Osteoblast (primary cell): ENCODE measurements around the gene WNT7B. TPM values are rescaled to one million over a fixed set of nuclear protein-coding genes. Genes with fewer than 3 reads are reported as not detected.

Experiments
- DNase-seq: peaks from one replicate; pipeline ENCODE4 v3.0.0; 2011; ENCODE audit warnings: low spot score, mixed read lengths; ENCODE audit not compliant: insufficient read length; ENCODE audit errors: missing footprints
- H2AFZ ChIP-seq: 2 replicates; pipeline ENCODE4 v1.6.0; 2011; ENCODE audit warnings: mild to moderate bottlenecking, low read length
- H3K27ac ChIP-seq: 2 replicates; pipeline ENCODE4 v1.5.1; 2011; ENCODE audit warnings: mild to moderate bottlenecking, low read depth, low read length, moderate library complexity
- H3K27me3 ChIP-seq: 2 replicates; pipeline ENCODE4 v1.6.0; 2012; ENCODE audit warnings: mild to moderate bottlenecking, control low read depth, inconsistent platforms, low read length, moderate library complexity; ENCODE audit not compliant: insufficient read depth
- H3K36me3 ChIP-seq: 2 replicates; pipeline ENCODE4 v1.5.1; 2011; ENCODE audit warnings: mild to moderate bottlenecking, low read length, control low read depth, moderate library complexity; ENCODE audit not compliant: insufficient read depth
- H3K4me1 ChIP-seq: 2 replicates; pipeline ENCODE4 v1.5.1; 2011; ENCODE audit warnings: mild to moderate bottlenecking, low read length, control low read depth, moderate library complexity; ENCODE audit not compliant: insufficient read depth
- H3K4me2 ChIP-seq: 2 replicates; pipeline ENCODE4 v1.6.0; 2011; ENCODE audit warnings: mild to moderate bottlenecking, low read length; ENCODE audit not compliant: insufficient read depth
- H3K4me3 ChIP-seq: fragments of 200-600 bp; sonication (generic); 3 replicates; pipeline ENCODE4 v1.5.1; 2012; ENCODE audit warnings: mild to moderate bottlenecking, low read length, inconsistent platforms; ENCODE audit not compliant: insufficient read depth
- H3K79me2 ChIP-seq: 2 replicates; pipeline ENCODE4 v1.6.0; 2012; ENCODE audit warnings: mild to moderate bottlenecking, low read length, control low read depth, inconsistent platforms; ENCODE audit not compliant: insufficient read depth
- H3K9me3 ChIP-seq: 2 replicates; pipeline ENCODE4 v1.5.1; 2011; ENCODE audit warnings: low read depth, low read length, control low read depth
- H4K20me1 ChIP-seq: 2 replicates; pipeline ENCODE4 v1.6.0; 2012; ENCODE audit warnings: mild to moderate bottlenecking, low read length, control low read depth; ENCODE audit not compliant: insufficient read depth
- total RNA-seq: library from RNA; depleted of rRNA; stranded (reverse); fragments of >200 nt; gene quantifications from 2 replicates; pipeline ENCODE4 v1.2.3, GENCODE V29; 2012
- TF ChIP-seq, protein P1 (sequence below): IDR thresholded peaks from 2 replicates; pipeline ENCODE4 v1.5.1; 2011; ENCODE audit warnings: mild to moderate bottlenecking, low read depth, low read length, moderate library complexity; ENCODE audit errors: extremely low read depth

The WNT7B gene
- total RNA-seq, 1 donor = not detected

DNA sequence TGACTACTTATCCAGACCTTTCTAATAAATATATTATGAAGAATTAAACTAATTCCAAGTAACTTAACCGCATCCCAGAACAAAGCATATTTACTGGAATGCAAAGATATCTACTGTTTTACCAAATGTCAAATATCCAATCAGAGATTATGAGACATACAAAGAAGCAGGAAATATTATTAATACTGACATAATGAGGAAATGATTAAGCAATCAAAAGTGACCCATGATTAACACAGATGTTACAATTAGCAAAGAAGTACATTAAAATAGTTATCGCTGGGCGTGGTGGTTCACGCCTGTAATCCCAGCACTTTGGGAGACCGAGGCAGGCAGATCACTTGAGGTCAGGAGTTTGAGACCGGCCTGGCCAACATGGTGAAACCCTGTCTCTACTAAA, 105.2 kb downstream of the WNT7B start:
- Histone ChIP-seq H3K4me3 (no peak overlapping the region), H2AFZ (no peak overlapping the region), H3K4me2 (no peak overlapping the region), H3K27ac (no peak overlapping the region), H3K4me1 (no peaks in the 10 kb centered on the region), H3K79me2 (no peaks in the 10 kb centered on the region), H3K27me3 (peaks cover 31% of the 10 kb centered on the region), H3K36me3 (no peaks in the 10 kb centered on the region), H3K9me3 (peaks cover 8% of the 10 kb centered on the region), H4K20me1 (peaks cover 6% of the 10 kb centered on the region)
- TF ChIP-seq, protein P1, sequence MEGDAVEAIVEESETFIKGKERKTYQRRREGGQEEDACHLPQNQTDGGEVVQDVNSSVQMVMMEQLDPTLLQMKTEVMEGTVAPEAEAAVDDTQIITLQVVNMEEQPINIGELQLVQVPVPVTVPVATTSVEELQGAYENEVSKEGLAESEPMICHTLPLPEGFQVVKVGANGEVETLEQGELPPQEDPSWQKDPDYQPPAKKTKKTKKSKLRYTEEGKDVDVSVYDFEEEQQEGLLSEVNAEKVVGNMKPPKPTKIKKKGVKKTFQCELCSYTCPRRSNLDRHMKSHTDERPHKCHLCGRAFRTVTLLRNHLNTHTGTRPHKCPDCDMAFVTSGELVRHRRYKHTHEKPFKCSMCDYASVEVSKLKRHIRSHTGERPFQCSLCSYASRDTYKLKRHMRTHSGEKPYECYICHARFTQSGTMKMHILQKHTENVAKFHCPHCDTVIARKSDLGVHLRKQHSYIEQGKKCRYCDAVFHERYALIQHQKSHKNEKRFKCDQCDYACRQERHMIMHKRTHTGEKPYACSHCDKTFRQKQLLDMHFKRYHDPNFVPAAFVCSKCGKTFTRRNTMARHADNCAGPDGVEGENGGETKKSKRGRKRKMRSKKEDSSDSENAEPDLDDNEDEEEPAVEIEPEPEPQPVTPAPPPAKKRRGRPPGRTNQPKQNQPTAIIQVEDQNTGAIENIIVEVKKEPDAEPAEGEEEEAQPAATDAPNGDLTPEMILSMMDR = no peak
- no peak for DNase-seq

Other genes with a start within 250 kb of the WNT7B start
- gene PPARA, start 173.4 kb upstream of the WNT7B start, total RNA-seq = 21.8 and 22.1 TPM in 2 replicates